ENCODE measurements around the gene RASAL2. TPM values are rescaled to one million over a fixed set of nuclear protein-coding genes. Genes with fewer than 3 reads are reported as not detected.

The RASAL2 gene
- total and polyA plus RNA-seq, 2 of the 13 experiments (the other 11 are each of a cell fraction or from before 2014, with no cell fraction given): 5.4 to 5.9 TPM

DNA sequence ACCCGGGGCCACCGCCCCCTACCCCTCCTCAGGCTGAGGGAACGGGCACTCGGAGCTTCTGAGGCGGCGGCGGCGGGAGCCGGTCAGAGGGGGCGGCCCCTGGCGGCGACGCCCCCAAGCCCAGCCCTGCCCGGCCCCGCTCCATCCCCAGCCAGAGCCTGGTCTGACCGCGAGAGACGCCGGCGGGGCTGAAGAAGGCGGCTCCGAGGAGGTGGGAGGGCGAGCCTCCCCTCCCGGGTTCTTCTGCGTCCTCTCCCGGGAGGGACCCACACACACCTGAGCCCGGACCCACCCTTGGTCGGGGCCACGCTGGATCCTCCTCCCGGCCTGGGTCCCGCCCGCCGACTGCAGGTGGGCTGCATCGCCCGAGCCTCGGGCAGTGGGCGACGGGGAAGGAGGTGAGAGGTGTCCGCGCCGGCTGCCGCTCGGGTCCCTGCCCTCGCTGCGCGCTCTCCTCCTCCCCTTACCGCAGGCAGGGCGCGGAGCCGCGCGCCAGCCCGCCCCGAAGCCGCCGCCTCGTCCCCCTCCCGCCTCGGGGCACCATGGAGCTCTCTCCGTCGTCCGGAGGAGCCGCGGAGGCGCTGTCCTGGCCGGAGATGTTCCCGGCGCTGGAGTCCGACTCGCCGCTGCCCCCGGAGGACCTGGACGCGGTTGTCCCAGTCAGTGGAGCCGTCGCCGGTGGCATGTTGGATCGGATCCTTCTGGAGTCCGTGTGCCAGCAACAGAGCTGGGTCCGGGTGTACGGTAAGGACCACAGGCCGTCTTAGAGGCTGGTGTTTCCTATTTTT is at the start of gene RASAL2 (continued):
- TF ChIP-seq, protein P1, sequence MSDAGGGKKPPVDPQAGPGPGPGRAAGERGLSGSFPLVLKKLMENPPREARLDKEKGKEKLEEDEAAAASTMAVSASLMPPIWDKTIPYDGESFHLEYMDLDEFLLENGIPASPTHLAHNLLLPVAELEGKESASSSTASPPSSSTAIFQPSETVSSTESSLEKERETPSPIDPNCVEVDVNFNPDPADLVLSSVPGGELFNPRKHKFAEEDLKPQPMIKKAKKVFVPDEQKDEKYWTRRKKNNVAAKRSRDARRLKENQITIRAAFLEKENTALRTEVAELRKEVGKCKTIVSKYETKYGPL (CRISPR knock-in tag; IDR thresholded peaks at IDR 0.05): no peak
- TF ChIP-seq PHF5A (CRISPR knock-in tag; IDR thresholded peaks at IDR 0.05; ENCODE audit: low read depth, unreplicated experiment) (no peak), HMG20A (CRISPR knock-in tag; IDR thresholded peaks at IDR 0.05; ENCODE audit: borderline replicate concordance) (no peak), ZNF724P (CRISPR knock-in tag; IDR thresholded peaks at IDR 0.05; ENCODE audit: borderline replicate concordance) (peak; percentile 71; the same call in 1 of the 2 replicates), ZNF446 (CRISPR knock-in tag; IDR thresholded peaks at IDR 0.05) (no peak), ZNF670 (CRISPR knock-in tag; IDR thresholded peaks at IDR 0.05; ENCODE audit: borderline replicate concordance) (no peak), PHB2 (IDR thresholded peaks at IDR 0.05; ENCODE audit: partially characterized antibody) (no peak), ZSCAN29 (CRISPR knock-in tag; conservative IDR thresholded peaks at IDR 0.05) (no peak; the same call in 1 of the 2 replicates), ARID2 (CRISPR knock-in tag; IDR thresholded peaks at IDR 0.05; ENCODE audit: borderline replicate concordance) (0 out of 2 replicates have a peak, but pooled peaks have one; percentile 39), ZNF768 (CRISPR knock-in tag; IDR thresholded peaks at IDR 0.05) (no peak), KMT2A (CRISPR knock-in tag; IDR thresholded peaks at IDR 0.05) (peak; percentile 93)
- TF ChIP-seq, protein P2, sequence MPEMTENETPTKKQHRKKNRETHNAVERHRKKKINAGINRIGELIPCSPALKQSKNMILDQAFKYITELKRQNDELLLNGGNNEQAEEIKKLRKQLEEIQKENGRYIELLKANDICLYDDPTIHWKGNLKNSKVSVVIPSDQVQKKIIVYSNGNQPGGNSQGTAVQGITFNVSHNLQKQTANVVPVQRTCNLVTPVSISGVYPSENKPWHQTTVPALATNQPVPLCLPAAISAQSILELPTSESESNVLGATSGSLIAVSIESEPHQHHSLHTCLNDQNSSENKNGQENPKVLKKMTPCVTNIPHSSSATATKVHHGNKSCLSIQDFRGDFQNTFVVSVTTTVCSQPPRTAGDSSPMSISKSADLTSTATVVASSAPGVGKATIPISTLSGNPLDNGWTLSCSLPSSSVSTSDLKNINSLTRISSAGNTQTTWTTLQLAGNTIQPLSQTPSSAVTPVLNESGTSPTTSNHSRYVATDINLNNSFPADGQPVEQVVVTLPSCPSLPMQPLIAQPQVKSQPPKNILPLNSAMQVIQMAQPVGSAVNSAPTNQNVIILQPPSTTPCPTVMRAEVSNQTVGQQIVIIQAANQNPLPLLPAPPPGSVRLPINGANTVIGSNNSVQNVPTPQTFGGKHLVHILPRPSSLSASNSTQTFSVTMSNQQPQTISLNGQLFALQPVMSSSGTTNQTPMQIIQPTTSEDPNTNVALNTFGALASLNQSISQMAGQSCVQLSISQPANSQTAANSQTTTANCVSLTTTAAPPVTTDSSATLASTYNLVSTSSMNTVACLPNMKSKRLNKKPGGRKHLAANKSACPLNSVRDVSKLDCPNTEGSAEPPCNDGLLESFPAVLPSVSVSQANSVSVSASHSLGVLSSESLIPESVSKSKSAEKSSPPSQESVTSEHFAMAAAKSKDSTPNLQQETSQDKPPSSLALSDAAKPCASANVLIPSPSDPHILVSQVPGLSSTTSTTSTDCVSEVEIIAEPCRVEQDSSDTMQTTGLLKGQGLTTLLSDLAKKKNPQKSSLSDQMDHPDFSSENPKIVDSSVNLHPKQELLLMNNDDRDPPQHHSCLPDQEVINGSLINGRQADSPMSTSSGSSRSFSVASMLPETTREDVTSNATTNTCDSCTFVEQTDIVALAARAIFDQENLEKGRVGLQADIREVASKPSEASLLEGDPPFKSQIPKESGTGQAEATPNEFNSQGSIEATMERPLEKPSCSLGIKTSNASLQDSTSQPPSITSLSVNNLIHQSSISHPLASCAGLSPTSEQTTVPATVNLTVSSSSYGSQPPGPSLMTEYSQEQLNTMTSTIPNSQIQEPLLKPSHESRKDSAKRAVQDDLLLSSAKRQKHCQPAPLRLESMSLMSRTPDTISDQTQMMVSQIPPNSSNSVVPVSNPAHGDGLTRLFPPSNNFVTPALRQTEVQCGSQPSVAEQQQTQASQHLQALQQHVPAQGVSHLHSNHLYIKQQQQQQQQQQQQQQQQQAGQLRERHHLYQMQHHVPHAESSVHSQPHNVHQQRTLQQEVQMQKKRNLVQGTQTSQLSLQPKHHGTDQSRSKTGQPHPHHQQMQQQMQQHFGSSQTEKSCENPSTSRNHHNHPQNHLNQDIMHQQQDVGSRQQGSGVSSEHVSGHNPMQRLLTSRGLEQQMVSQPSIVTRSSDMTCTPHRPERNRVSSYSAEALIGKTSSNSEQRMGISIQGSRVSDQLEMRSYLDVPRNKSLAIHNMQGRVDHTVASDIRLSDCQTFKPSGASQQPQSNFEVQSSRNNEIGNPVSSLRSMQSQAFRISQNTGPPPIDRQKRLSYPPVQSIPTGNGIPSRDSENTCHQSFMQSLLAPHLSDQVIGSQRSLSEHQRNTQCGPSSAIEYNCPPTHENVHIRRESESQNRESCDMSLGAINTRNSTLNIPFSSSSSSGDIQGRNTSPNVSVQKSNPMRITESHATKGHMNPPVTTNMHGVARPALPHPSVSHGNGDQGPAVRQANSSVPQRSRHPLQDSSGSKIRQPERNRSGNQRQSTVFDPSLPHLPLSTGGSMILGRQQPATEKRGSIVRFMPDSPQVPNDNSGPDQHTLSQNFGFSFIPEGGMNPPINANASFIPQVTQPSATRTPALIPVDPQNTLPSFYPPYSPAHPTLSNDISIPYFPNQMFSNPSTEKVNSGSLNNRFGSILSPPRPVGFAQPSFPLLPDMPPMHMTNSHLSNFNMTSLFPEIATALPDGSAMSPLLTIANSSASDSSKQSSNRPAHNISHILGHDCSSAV (CRISPR knock-in tag; IDR thresholded peaks at IDR 0.05; ENCODE audit: borderline replicate concordance): no peak
- TF ChIP-seq, protein P3, sequence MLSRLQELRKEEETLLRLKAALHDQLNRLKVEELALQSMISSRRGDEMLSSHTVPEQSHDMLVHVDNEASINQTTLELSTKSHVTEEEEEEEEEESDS (CRISPR knock-in tag; IDR thresholded peaks at IDR 0.05; ENCODE audit: borderline replicate concordance): no peak
- TF ChIP-seq, protein P4, sequence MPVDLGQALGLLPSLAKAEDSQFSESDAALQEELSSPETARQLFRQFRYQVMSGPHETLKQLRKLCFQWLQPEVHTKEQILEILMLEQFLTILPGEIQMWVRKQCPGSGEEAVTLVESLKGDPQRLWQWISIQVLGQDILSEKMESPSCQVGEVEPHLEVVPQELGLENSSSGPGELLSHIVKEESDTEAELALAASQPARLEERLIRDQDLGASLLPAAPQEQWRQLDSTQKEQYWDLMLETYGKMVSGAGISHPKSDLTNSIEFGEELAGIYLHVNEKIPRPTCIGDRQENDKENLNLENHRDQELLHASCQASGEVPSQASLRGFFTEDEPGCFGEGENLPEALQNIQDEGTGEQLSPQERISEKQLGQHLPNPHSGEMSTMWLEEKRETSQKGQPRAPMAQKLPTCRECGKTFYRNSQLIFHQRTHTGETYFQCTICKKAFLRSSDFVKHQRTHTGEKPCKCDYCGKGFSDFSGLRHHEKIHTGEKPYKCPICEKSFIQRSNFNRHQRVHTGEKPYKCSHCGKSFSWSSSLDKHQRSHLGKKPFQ (CRISPR knock-in tag; IDR thresholded peaks at IDR 0.05; ENCODE audit: insufficient replicate concordance): no peak
- TF ChIP-seq, protein P5, sequence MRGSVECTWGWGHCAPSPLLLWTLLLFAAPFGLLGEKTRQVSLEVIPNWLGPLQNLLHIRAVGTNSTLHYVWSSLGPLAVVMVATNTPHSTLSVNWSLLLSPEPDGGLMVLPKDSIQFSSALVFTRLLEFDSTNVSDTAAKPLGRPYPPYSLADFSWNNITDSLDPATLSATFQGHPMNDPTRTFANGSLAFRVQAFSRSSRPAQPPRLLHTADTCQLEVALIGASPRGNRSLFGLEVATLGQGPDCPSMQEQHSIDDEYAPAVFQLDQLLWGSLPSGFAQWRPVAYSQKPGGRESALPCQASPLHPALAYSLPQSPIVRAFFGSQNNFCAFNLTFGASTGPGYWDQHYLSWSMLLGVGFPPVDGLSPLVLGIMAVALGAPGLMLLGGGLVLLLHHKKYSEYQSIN (CRISPR knock-in tag; IDR thresholded peaks at IDR 0.05; ENCODE audit: borderline replicate concordance): no peak

Data from HepG2 (cell line).